Activated naive CD4-positive, alpha-beta T cell treated with anti-CD3 and anti-CD28 coated beads for 36 hours (primary cell): ENCODE results near the gene CEL. TPM values are rescaled to one million over a fixed set of nuclear protein-coding genes. Genes with fewer than 3 reads are reported as not detected.

Experiments used
- CTCF ChIA-PET: fragments of 350-600 bp; sonication (Branson Sonifier 250); formaldehyde crosslinking; loops from one replicate; lab custom pipeline; 2021; ENCODE audit warnings: antibody characterized with exemption; lab: Charles Lee
- DNase-seq: peaks from one replicate; pipeline ENCODE4 v3.0.0-alpha.2; 2020
- H3K27ac Mint-ChIP-seq: one replicate; pipeline ENCODE4 v1.8.0; 2021; ENCODE audit warnings: mild to moderate bottlenecking, mixed read lengths
- H3K27me3 Mint-ChIP-seq: one replicate; pipeline ENCODE4 v1.8.0; 2021; ENCODE audit warnings: low read depth, mixed read lengths
- H3K36me3 Mint-ChIP-seq: one replicate; pipeline ENCODE4 v1.8.0; 2021; ENCODE audit warnings: low read depth, mixed read lengths
- H3K4me1 Mint-ChIP-seq: one replicate; pipeline ENCODE4 v1.8.0; 2021; ENCODE audit warnings: low read depth, mixed read lengths
- H3K4me3 Mint-ChIP-seq: one replicate; pipeline ENCODE4 v1.8.0; 2021; ENCODE audit warnings: mild to moderate bottlenecking, moderate library complexity, mixed read lengths
- H3K9me3 Mint-ChIP-seq: one replicate; pipeline ENCODE4 v1.8.0; 2021; ENCODE audit warnings: mixed read lengths
- intact Hi-C: fragments of 100-400 bp; cut with micrococcal nuclease; formaldehyde crosslinking; loops from one replicate; pipeline ENCODE4 v1.15.1; 2023
- total RNA-seq, 2 experiments: library from RNA; stranded (reverse); gene quantifications; one replicate each; pipeline ENCODE4 v1.2.3, GENCODE V29; 2021

Gene CEL
- total RNA-seq, 2 experiments from 2014 or later: 2.1 to 2.2 TPM

DNA sequence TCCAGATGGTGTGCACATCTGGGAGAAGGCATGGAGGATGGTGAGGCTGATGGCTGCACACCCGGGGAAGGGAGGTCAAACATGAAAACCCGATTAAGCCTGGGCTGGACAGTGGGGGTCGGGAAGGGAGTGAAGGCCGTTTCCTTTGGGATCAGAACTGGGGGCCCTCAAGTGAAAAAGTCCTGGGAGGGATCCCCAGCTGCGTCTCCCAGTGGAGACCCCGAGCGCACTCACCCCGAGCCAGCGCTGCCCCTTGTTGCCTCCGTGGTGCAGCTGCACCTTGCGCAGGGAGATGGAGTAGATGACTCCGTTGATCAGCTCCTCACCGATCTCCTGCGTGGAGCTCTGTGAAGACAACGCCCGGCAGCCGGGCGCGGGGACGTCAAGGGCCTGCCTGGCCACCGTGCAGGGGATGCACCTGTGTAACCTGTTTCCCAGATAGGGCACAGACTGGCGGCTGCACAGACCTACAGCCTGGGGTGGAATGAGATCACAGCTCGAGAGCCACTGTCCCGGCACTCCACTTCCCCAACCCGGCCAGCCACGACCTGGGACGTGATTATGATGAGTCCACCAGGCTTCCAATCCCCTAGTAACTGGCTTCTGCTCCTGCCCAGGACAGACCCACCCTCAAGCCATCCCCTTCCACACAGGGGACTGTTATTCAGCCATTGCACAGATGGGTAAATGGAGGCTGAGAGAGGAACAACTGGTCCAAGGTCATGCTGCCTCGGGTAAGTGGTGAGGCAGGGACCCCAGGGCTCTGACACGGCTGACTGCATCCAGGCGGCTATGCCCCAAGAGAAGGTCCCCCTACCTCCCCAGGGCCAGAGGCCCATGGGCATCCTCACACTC, 50.3 kb downstream of the CEL start:
- Mint-ChIP-seq H3K27ac (no peak overlapping the region), H3K4me1 (peaks cover 44% of the 10 kb centered on the region), H3K9me3 (no peaks in the 10 kb centered on the region), H3K27me3 (no peaks in the 10 kb centered on the region), H3K4me3 (no peak overlapping the region), H3K36me3 (peaks cover 10% of the 10 kb centered on the region)
- CTCF ChIA-PET: interaction anchor here (3.2 kb wide), 1 partner anchor 32 kb away, joined by 11 read pairs; no protein-coding TSS in a partner anchor
- DNase-seq: no peak
- intact Hi-C loops: no loop called here

DNA sequence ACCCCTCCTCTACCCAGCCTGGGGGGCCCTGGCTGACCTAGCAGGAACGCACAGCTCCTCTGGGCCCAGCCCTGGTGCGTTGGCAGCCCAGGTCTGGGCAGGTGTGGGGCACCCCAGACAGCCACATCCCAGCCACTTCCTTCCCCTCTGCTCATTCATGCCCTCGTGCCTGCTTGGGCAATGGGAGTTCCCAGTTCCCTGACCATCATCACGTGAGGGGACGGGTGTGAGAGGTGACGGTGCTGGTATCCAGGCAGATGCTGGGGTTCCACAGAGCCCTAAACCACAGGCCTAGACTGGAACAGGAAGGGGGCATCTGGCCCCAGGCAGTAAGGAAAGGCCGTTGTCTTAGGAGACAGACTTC, 50.9 kb downstream of the CEL start:
- Mint-ChIP-seq H3K36me3 (peaks cover 10% of the 10 kb centered on the region), H3K27ac (peak overlapping the region; percentile 78), H3K4me1 (peaks cover 48% of the 10 kb centered on the region), H3K4me3 (no peak overlapping the region), H3K9me3 (no peaks in the 10 kb centered on the region), H3K27me3 (no peaks in the 10 kb centered on the region)
- DNase-seq: peak; percentile 31
- CTCF ChIA-PET: no interaction called here
- intact Hi-C loops: no loop called here

DNA sequence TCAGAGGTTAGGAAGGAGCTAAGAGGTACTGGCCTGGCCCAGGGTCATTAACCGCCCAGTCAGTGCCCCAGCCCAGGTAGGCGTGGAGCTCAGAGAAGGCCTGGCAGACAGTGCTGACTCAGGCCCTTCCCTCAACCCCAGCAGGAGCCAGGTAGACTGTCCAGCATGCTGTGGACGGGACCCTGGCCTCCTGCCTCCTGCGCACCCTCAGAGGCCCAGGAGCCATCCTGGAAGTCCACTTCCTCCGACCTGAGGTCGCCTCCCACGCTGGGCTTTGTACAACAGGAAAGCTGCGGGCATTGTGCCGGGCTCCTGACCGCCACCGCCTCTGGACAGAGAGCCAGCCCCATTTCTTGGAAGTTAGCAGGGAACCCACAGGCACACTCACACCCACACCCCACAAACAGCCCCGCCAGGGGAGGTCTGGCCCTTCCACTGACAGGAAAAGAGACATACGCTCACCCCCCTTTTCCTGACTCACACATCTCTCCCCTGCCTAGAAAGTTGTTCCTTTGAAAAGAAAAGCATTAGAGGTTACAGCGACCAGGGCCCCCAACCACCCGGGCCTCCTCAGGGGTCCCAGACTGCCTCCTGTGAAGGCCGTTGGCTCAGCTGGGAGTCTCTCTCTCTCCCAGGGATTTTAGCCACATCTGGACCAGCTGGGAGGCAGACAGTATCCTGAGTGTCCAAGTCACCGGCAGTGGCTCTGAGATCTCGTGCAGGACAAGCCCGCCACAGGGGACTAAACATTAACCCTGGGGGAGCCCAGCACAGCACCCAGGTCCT, 51.6 kb downstream of the CEL start:
- Mint-ChIP-seq H3K4me3 (no peak overlapping the region), H3K27me3 (no peaks in the 10 kb centered on the region)

DNA sequence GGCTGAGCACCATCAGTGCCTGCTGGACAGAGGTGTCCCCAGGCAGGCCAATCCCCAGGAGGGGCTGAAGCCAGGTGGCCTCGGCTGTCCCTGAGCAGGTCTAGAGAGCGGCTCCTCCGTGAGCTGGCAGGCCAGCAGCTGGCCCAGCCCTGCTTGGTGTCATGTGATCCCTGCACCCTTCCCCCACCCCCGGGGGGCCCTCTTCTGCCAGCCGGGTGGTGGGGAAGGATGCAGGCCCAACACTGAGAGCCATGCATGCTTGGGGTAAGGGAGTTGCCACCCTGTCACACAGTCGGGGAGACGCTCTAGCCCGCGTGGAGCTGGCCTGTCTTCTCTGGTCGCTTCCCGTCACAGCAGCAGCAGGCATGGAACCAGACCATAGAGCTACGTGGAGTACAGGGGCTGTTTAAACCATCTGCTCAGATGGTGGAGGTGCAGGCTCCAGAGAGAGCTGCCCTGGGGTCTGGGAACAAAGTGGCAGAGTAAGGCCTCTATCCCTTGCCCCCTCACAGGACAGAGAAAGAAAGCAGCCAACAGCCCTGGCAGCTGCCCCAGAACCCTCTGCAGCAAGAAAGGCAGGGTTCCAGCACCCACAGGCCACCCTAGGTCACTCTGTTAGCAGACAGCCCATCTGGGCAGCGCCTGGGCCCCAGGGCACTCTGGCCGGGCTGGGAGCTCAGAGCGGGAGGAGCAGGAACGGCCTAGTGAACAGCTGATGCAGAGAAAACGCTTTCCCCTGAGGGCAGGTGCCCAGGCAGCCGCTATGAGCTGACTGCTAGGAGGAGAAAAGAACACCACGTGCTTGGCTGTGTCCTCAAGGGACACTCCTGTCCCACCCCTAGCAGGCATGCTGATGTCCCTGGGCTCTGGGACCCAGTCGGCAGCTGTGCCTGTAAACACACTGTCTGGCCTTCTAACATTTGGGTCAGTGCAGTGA, 52.4 kb downstream of the CEL start:
- Mint-ChIP-seq H3K9me3 (no peaks in the 10 kb centered on the region), H3K27ac (peak overlapping the region; percentile 78), H3K36me3 (peaks cover 10% of the 10 kb centered on the region), H3K27me3 (no peaks in the 10 kb centered on the region), H3K4me1 (peaks cover 59% of the 10 kb centered on the region), H3K4me3 (no peak overlapping the region)
- CTCF ChIA-PET: interaction anchor here (1.1 to 7.2 kb wide), 3 partner anchors 17 to 31 kb away, joined by 3 to 85 read pairs (median 3); no protein-coding TSS in a partner anchor
- intact Hi-C loops: no loop called here
- DNase-seq: no peak

More for the DNA sequence above, 51.6 kb downstream of the CEL start:
- Mint-ChIP-seq H3K27ac (peak overlapping the region; percentile 78), H3K9me3 (no peaks in the 10 kb centered on the region), H3K4me1 (peaks cover 54% of the 10 kb centered on the region), H3K36me3 (peaks cover 8% of the 10 kb centered on the region)
- intact Hi-C loops: no loop called here
- CTCF ChIA-PET: interaction anchor here (0.6 to 7.2 kb wide), 2 partner anchors 11 to 32 kb away, joined by 3 to 85 read pairs; no protein-coding TSS in a partner anchor
- peak; percentile 55 for DNase-seq

DNA sequence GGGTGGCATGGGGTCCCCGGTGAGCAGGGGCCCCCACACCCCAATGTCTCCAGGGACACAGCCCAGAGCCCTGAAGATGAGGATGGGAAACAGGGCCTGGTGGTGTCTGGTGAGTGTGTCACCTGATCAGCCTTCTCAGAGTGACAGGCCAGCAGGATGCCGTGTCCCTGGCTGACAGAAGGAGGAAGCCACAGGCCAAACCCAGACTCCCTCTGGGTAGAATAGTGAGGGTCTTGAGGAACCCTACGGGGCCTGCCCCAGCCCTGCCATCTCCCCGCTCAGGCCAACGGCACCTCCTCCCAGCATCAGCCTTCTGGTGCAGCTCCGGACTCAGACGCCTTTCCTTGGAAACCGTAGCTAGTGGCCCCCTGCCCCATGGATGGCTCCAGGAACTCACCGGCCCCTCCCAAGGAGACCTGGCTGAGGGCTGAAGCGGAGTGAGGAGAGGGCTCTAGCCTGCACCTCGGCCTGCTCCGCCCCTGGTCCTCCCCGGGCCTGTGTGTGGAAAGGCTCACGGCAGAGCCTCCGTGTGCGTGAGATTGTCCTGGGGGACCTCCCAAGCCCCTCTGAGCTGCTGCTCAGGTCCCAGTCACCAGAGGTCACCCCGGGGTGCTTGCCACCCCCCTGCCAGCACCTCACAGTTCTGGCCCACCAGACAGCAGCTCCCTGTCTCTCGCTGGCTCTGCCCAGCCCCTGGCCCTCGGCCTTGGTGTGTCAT, 53.3 kb downstream of the CEL start:
- H3K4me3 Mint-ChIP-seq: no peak overlapping the region
- H3K36me3 Mint-ChIP-seq: peaks cover 4% of the 10 kb centered on the region
- CTCF ChIA-PET: interaction anchor here (1.1 to 7.2 kb wide), 4 partner anchors 16 to 43 kb away, joined by 3 to 85 read pairs (median 3); no protein-coding TSS in a partner anchor
- peaks cover 61% of the 10 kb centered on the region for H3K4me1 Mint-ChIP-seq
- peak overlapping the region; percentile 82 for H3K27ac Mint-ChIP-seq
- no peak for DNase-seq
- H3K9me3 Mint-ChIP-seq: no peaks in the 10 kb centered on the region
- intact Hi-C loops: no loop called here
- H3K27me3 Mint-ChIP-seq: no peaks in the 10 kb centered on the region

DNA sequence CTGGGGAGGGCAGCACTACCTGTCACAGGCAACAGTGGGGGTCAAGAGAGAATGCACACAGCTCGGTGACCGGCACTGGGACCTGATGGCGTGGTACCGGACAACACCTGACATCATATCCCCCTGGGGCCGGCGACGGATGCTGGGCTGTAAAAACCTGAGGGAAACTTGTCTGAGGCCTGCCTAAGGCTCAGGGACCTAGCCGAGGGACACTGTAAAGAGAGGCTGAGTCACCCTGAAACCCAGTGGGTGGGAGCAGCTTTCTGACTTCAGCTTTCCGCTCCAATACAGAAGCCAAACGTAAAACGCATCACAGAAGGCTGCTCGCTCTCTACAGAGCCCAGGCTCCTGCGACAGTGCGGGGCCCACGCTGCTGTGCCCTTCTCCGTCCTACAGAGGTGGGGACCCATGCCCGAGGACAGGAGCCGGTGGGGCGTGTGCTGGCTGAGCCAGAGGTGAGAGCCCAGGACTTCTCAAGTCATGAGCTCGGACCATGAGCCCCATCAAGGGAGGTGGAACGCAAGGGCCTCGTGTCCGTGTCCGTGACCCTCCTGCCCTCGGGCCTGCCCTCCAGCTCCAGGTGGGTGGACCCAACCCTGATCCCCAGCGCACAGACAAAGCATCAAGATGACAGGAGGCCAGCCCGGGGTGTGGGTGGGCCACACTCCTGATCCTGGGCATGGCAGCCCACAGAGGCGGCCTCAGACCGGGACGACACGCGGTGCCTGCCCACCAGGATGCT, 54.0 kb downstream of the CEL start:
- Mint-ChIP-seq H3K4me3 (peak overlapping the region; percentile 19), H3K9me3 (no peaks in the 10 kb centered on the region), H3K4me1 (peaks cover 59% of the 10 kb centered on the region), H3K27ac (peak overlapping the region; percentile 82), H3K27me3 (no peaks in the 10 kb centered on the region), H3K36me3 (peaks cover 2% of the 10 kb centered on the region)
- CTCF ChIA-PET: interaction anchor here (0.5 to 7.2 kb wide), 5 partner anchors 14 to 629 kb away, joined by 3 to 85 read pairs (median 3); no protein-coding TSS in a partner anchor
- intact Hi-C loops: no loop called here
- peak; percentile 87 for DNase-seq

DNA sequence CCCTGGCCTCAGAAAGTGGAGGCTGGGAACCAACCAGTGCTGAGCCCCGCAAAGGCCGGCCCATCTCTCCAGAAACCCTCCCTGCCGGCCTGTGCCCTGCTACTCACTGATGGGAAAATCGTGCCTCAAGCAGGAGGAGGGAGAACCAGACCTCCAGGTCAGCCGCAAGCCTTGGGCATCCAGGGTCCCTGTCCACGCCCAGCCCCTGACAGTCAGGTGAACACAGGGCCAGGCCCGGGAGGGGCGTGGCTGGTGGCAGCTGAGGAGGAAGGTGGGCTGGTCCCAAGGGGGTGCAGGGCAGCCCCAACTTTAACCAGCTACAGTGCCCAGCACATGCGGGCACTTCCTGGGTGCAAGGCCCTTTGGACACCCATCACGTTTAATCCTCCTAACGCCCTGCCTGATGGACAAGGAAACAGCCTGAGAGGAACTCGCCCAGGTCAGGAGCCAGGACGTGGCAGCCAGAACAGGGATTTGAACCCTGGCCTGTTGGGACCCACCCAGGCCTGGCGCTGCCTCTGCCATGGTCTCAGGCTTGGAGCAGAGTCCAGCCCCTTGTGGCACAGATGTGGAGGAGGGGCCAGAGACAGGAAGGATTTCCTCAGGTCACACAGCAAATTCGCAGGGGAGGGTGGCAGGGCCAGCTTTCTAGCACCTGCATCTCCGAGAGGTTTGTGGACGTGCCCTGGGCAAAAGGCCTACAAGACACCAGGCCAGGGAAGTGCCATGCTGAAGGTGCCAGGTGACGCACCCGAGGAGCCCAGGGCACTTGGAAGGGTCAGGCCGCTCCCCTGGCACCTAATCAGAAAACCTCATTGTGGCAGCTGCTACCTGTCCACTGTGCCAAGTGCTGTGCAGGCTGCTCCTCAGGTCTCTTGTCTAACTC, 54.8 kb downstream of the CEL start:
- no peak for DNase-seq
- Mint-ChIP-seq H3K27me3 (no peaks in the 10 kb centered on the region), H3K36me3 (peaks cover 2% of the 10 kb centered on the region), H3K27ac (peak overlapping the region; percentile 13), H3K4me3 (no peak overlapping the region), H3K9me3 (no peaks in the 10 kb centered on the region), H3K4me1 (peaks cover 62% of the 10 kb centered on the region)
- CTCF ChIA-PET: interaction anchor here (0.9 to 7.2 kb wide), 3 partner anchors 15 to 41 kb away, joined by 3 to 85 read pairs (median 4); no protein-coding TSS in a partner anchor
- intact Hi-C loops: no loop called here

DNA sequence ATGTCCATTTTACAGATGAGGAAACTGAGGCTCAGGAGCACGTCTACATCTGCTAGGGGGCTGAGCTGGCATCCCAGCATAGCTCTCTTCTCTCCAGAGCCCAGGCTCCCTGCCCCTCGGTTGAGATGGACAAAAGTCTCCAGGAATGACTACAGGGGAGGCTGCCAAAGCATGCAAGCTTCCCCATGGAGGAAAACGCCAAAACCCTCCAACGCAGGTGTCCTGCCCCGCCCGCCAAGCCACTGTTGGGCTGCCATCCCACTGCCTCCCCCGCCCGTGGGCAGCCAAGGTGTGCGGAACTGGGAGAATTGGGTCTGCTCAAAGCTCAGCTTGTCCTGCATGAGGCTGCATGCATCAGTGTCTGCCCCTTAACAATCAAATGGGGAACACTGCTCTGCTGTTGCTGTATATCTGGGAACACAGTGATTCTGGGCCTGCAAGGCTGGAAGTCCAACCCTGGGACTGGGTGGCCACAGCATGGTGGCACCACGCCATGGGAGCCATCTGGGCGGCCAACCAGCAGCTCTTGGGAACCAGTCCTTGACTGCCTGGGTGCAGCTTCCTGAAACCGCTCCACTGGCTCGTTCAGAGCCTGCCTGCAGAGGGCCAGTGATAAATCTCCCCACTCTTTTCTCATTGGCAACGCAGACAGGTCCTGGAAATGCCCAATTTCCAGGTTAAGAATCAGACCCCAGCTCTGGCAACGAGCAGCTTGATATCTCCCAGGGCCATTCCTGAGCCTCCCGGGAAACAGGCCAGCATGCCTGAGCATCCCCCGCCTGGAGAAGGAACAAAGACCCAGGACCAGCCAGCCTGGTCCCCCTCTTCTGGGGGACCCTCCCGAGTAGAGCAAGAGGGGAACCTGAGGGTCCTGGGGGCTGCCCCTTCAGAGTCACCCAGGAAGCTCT, 55.7 kb downstream of the CEL start:
- CTCF ChIA-PET: interaction anchor here (0.6 to 7.2 kb wide), 4 partner anchors 8 to 153 kb away, joined by 3 to 85 read pairs (median 3); no protein-coding TSS in a partner anchor
- Mint-ChIP-seq H3K27ac (peak overlapping the region; percentile 53), H3K9me3 (no peaks in the 10 kb centered on the region), H3K4me3 (no peak overlapping the region), H3K36me3 (peaks cover 2% of the 10 kb centered on the region), H3K27me3 (no peaks in the 10 kb centered on the region), H3K4me1 (peaks cover 69% of the 10 kb centered on the region)
- DNase-seq: no peak
- intact Hi-C loops: no loop called here

DNA sequence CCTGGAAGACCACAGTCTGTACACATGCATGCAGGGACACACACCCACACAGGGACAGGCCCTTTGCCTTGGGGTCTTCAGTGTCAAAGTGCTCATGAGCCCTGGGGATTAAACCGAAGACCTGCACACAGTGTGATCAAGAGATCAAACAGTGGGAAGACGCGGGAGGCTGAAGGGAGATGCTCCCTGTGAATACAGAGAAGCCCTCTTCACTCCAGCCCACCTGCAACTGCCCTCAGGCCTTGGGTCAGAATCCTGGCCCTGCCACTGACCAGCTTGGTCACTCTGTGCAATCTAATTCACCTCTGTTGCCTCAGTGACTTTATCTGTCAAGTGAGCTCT, 56.4 kb downstream of the CEL start:
- H3K4me1 Mint-ChIP-seq: peaks cover 63% of the 10 kb centered on the region
- no peaks in the 10 kb centered on the region for H3K9me3 Mint-ChIP-seq
- H3K27me3 Mint-ChIP-seq: no peaks in the 10 kb centered on the region
- H3K36me3 Mint-ChIP-seq: peaks cover 2% of the 10 kb centered on the region
- intact Hi-C loops: no loop called here
- H3K4me3 Mint-ChIP-seq: no peak overlapping the region
- CTCF ChIA-PET: interaction anchor here (0.6 to 7.2 kb wide), 4 partner anchors 18 to 153 kb away, joined by 3 to 85 read pairs (median 4); no protein-coding TSS in a partner anchor
- DNase-seq: no peak
- no peak overlapping the region for H3K27ac Mint-ChIP-seq
